Chondrocyte (in vitro differentiated cells): ENCODE data around the gene KRT85. TPM values are rescaled to one million over a fixed set of nuclear protein-coding genes. Genes with fewer than 3 reads are reported as not detected.

Source experiments
- DNase-seq: peaks from one replicate; pipeline ENCODE4 v3.0.0; 2021; ENCODE audit warnings: mixed read lengths, low spot score
- H3K27ac Mint-ChIP-seq: one replicate; pipeline ENCODE4 v1.8.0; 2021; ENCODE audit warnings: mild to moderate bottlenecking, moderate library complexity, mixed read lengths; ENCODE audit not compliant: unreplicated experiment
- H3K27me3 Mint-ChIP-seq: 2 replicates; pipeline ENCODE4 v1.8.0; 2021; ENCODE audit warnings: low read depth, mixed read lengths
- H3K36me3 Mint-ChIP-seq: 2 replicates; pipeline ENCODE4 v1.8.0; 2021; ENCODE audit warnings: low read depth, mixed read lengths
- H3K4me1 Mint-ChIP-seq: 2 replicates; pipeline ENCODE4 v1.8.0; 2021; ENCODE audit warnings: low read depth, mild to moderate bottlenecking, mixed read lengths
- H3K4me3 Mint-ChIP-seq: one replicate; pipeline ENCODE4 v1.8.0; 2021; ENCODE audit warnings: mild to moderate bottlenecking, moderate library complexity, mixed read lengths; ENCODE audit not compliant: unreplicated experiment
- H3K9me3 Mint-ChIP-seq: 2 replicates; pipeline ENCODE4 v1.8.0; 2021; ENCODE audit warnings: low read depth, mixed read lengths
- CTCF ChIP-seq: fragments of 200-600 bp; sonication (generic); IDR thresholded peaks from 2 replicates; pipeline ENCODE4 v1.5.0; 2021; ENCODE audit warnings: antibody characterized with exemption, mild to moderate bottlenecking, moderate library complexity
- total RNA-seq: library from RNA; stranded (reverse); gene quantifications from 3 replicates; pipeline ENCODE4 v1.2.1, GENCODE V29; 2021

KRT85 gene
- total RNA-seq, 1 donor from 2014 or later: not detected

- Mint-ChIP-seq H3K4me1 (no peaks in the 10 kb centered on the region), H3K36me3 (peaks cover 1% of the 10 kb centered on the region), H3K27ac (no peak within 1 kb of the TSS), H3K4me3 (no peak within 1 kb of the TSS), H3K27me3 (peaks cover 41% of the 10 kb centered on the region), H3K9me3 (no peaks in the 10 kb centered on the region)
- TF ChIP-seq CTCF: no peak
- peak; percentile 61 for DNase-seq
These were observed 46.4 kb downstream of the KRT85 start, which contains the start of gene KRT83 for GRCh38 chr12:52320784-52321400. TSS of gene KRT83 (minus strand) at chr12:52321398. CDS start at chr12:52321335, 63 bp downstream.

- peak; percentile 38 for TF ChIP-seq CTCF
- Mint-ChIP-seq H3K4me3 (no peak overlapping the region), H3K27me3 (peaks cover 39% of the 10 kb centered on the region), H3K9me3 (no peaks in the 10 kb centered on the region), H3K27ac (no peak overlapping the region), H3K36me3 (peaks cover 1% of the 10 kb centered on the region), H3K4me1 (no peaks in the 10 kb centered on the region)
- DNase-seq: peak; percentile 46
These were observed 48.2 kb downstream of the KRT85 start for GRCh38 chr12:52319097-52319496.

DNA sequence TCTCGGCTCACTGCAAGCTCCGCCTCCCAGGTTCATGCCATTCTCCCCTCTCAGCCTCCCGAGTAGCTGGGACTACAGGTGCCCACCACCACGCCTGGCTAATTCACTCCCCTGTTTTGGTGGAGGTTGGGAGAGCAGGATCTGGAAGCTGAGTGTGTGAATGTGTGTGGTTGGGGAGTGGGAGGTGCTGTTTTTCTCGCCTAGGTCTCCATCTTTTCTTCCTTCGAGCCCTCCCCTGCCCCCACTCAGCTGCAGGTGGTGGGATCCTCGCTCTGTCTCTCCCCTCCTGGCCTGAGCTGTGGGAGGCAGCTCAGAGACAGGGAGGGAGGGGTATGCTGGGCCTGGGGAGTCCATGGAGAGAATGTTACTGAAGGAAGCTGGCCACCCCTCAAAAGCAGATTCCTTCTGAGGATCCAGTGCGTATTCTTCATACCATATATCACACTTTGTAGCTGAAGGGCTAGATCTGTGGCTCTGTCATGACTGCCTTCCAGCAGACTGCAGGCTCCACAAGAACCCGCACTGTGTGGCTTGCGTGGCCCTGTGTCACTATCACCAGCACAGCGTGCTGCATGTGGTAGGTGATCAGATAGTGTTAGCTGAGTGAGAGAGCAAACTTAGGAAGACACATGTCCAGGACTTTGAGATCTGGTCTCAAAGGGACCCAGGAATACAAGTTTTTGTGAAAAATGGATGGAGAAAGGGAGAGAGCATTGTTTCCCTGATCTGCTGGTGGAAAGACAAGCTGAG lies 48.9 kb downstream of the KRT85 start:
- Mint-ChIP-seq H3K4me1 (no peaks in the 10 kb centered on the region), H3K9me3 (no peaks in the 10 kb centered on the region), H3K36me3 (peaks cover 1% of the 10 kb centered on the region), H3K4me3 (no peak overlapping the region), H3K27ac (no peak overlapping the region), H3K27me3 (peaks cover 44% of the 10 kb centered on the region)
- TF ChIP-seq CTCF: no peak
- peak; percentile 36 for DNase-seq

GRCh38 chr12:52317468-52318052 lies 49.7 kb downstream of the KRT85 start:
- H3K4me3 Mint-ChIP-seq: no peak overlapping the region
- no peaks in the 10 kb centered on the region for H3K9me3 Mint-ChIP-seq
- no peak for TF ChIP-seq CTCF
- no peak for DNase-seq
- peaks cover 45% of the 10 kb centered on the region for H3K27me3 Mint-ChIP-seq
- H3K36me3 Mint-ChIP-seq: peaks cover 1% of the 10 kb centered on the region
- no peaks in the 10 kb centered on the region for H3K4me1 Mint-ChIP-seq
- no peak overlapping the region for H3K27ac Mint-ChIP-seq

DNA sequence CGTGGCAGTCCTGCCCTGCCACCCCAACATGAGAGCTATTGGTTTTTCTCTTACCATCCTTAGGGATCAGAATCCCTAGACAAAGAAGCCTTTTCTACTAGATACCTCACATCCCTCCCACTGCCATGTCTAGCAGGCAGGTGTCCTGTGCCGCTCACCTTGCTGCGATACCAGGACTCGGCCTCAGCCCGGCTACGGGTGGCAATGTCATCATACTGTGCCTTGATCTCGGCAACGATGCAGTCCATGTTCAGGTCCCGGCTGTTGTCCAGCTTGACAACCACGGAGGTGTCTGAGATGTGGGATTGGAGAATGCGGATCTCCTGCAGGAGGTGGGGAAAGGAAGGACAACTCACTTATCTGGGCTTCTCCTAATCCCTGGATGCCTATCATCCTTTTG lies 50.6 kb downstream of the KRT85 start:
- DNase-seq: no peak
- H3K27me3 Mint-ChIP-seq: peaks cover 42% of the 10 kb centered on the region
- no peak overlapping the region for H3K27ac Mint-ChIP-seq
- TF ChIP-seq CTCF: no peak
- H3K9me3 Mint-ChIP-seq: no peaks in the 10 kb centered on the region
- no peaks in the 10 kb centered on the region for H3K4me1 Mint-ChIP-seq
- no peak overlapping the region for H3K4me3 Mint-ChIP-seq
- no peaks in the 10 kb centered on the region for H3K36me3 Mint-ChIP-seq
